Skin of body (tissue), 2 donors: ENCODE data around the gene IL1RAP. TPM values are rescaled to one million over a fixed set of nuclear protein-coding genes. Genes with fewer than 3 reads are reported as not detected.
A peak's percentile ranks its signal among the peaks of the same experiment; 100 is the strongest.

ENCODE experiments used
- DNase-seq: peaks from one replicate; lab custom pipeline; 2025; lab: John Stamatoyannopoulos, UW
- total RNA-seq: library from RNA; depleted of rRNA; stranded (reverse); fragments of >200 nt; gene quantifications from one replicate; pipeline ENCODE4 v1.2.3, GENCODE V29; 2014

Gene IL1RAP
- total RNA-seq, 1 donor from 2014 or later, result 12.9 TPM

DNA sequence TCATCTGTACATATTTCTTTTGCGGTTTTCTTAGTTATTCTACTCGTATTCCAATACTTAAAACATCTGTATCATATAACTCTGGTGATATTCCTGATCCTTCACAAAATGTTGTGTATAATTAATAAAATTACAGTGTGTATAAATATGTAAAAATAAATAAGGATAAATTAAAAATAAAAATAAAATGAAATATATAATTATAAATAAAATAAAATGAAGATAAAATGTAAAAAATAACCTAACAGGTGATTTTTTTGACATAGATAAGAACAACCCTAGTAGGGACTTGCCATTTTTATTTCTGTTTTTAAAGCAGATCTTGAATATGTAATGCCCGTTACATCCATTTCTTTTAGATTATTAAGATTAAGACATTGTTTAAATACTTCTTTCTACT lies 25.6 kb downstream of the IL1RAP start:
- DNase-seq, result no peak

DNA sequence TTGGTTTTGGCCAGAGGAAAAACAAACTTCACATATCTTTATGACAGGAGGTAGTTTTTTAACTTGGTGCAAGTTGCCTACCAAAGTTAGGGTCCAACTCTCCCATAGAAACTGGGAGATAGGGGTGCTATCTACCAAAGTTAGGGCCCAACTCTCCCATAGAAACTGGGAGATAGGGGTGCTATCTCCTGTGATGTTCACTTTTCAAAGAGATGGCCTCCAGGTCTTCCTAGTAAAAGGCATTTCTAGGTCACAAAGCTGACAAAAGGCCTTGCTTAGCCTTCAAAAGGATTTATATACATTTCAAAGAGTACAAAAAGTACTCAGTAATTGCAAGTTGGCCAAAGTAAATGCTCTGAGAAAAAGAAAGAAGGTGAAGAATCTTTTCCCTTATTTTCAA lies 27.1 kb downstream of the IL1RAP start:
- no peak for DNase-seq

DNA sequence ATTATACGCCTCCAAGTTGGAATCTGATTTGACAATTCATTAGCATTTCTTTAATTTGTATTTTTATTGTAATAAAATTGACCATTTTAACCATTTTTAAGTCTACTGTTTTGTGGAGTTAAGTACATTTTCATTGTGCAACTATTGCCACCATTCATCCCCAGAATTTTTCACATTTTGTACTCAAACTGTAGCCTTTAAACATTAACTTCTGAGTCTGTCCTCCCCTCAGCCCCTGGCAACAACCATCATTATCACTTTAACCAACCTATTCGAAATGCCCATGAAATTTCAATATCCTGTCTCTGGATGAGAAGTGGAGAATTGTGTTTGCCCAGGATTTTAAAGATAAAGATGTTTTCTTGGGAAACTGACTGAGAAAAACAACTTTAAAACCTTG lies 27.7 kb downstream of the IL1RAP start:
- DNase-seq, result no peak

DNA sequence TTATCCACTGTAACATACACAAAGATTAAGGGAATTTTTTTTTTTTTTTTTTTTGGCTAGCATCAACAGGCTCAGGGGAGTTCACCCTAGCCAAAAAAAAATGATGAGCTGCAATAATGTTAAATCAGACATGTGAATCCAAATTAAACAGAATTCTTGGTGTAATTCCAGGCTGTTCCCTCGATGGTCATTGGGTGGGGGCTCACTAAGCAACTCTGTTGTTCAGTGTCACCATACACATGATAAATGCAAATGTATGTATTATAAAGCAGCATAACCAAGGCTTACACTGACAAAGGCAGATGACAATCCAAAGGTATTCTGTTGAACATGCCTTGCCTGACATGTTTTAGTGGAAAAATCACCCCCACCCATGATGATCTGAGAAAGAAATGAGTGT lies 29.0 kb downstream of the IL1RAP start:
- DNase-seq, result no peak

DNA sequence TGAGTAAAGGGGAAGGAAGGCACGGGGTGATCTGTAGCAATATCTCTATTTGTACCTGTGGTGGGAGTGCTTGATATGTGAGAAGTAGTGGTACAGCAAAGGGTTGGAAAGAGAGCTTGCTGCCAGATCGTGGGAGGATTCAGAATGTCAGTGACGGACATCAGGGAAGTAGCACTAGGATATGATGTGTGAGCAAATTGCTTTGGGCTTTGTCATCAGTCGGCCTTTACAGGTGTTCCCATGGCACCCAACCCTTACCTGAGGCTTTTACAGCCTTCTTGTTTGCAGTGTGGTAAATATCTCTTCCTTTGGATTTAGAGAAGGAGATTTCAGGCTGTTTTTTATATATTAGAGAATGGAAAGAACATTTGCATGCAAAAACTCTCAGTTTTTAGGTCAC lies 29.8 kb downstream of the IL1RAP start:
- DNase-seq, result no peak

DNA sequence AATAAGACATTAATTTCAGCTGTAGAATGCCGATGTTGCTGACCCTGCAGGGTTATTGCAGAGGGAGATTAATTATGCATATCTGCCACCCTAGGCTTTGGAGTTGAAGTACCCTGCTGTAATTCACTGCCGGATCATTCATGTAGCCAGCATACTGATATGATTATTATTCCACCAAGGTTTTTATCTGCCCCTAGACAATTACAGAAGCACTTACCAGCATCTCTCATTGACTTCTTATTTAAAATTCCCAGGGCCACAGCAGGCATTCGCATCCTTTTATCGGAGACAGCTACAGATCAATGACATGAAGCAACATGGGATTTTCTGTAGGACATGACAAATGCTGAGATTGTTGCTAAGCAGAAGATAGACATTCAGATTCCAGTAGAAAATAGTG lies 31.3 kb downstream of the IL1RAP start:
- no peak for DNase-seq

DNA sequence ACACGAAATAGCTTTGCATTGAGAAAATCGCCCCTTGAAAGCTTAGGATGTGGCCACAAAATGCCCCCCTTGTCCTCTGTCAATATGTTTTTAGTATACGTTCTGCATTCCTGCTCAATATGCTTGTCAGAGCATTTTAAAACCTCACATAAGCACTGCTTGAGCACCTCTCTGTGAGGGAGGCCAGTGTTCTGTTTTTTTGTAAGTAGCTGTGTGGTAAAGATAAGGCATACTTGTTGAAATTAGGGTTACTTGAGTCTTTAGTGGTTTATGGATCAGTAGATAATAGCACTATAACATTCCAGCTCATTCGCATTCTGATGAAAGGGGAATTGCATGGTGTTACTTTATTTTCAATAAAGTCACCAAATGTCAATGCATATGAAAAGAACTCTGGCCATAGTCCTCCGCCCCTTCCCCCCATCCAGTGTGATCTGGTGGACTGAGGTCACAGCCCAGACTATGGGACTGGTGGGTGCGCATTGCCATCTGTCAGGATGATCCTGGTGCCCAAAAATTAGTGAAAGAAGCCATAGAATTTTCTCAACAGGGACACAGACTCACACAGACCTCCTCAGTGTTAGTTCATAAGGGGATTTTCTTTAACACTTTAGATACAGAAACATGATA lies 33.1 kb downstream of the IL1RAP start:
- DNase-seq, result no peak

DNA sequence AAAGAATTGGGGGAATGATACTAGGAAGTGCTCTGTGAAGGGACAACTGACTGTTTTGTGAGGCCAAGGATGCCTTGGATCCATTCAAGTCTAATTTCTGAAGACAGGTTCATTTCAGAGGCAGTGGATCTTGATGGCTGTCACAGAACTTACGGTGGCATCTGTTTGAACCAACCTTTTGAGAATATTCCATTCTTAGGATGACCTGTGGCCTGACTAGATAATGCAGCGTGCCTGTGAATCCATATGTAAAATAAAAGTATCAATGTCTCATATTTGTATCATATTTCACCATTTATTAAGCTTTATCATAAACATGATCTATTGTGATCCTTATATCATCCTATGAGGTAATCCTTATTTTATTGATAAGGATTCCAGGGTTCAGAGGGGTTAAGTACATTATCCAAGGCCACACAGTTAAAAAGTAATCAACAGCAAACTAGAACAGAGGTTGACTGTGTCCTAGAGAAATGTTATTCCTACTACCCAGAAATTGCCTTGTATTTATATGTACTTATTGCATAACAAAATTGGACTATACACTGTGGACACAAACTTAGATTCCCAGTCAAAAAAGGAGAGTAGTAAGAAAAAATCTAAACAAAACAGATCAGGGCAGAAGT lies 34.3 kb downstream of the IL1RAP start:
- DNase-seq, result no peak

DNA sequence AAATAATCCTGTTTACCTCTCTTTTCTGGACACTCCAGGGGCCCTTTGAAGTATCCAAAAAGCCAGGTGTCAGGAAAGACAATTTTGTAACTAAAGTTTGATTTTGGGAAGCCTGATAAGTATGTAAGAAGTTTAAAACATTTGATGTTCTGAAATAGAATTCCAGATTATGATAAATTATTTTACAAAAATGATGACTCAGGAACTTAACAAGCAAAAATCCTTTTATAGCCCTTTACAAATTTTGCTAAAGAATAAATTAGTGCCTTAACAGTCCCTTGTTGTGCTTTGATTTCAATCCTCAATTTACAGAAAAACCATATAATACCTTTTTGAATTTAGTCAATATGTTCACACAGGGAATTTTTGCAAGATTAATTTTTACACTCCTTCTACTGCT lies 38.1 kb downstream of the IL1RAP start:
- DNase-seq, result no peak

DNA sequence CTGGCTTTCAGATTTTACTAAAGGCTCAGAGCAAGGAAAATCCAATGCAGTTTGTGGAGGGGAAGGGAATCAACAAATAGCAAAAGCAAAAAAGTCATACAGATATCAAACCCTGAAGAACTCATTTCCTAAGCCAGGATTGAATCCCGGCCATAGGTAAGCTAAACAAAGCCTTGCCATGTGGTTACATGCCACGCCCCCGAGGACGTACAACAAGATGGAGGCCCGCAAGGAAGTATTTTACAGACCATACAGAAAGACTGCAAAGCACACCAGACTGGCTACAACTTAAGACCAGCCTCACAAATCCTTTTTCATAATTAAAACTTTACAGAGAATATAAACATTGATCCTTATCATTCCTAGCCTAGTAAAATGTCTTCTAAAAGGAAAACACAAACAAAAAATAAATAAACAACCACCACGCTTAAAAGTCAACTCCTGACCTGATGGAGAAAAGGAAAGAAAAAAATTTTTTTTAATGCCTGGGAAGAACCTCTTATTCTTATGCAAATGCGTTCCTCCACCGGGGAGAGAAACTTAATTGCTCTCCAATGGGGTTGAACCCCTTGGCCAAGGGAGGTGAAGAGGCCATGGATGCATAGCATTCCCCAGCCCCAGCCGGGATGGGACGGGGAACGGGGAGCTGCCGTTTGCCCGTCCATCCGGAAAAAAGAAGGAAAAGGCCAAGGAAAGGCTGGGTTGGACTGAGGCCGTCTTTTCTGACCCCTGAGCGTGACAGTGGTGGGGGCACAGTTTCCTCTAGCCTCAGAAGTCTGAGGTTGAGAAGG lies 39.3 kb downstream of the IL1RAP start:
- DNase-seq, result no peak

DNA sequence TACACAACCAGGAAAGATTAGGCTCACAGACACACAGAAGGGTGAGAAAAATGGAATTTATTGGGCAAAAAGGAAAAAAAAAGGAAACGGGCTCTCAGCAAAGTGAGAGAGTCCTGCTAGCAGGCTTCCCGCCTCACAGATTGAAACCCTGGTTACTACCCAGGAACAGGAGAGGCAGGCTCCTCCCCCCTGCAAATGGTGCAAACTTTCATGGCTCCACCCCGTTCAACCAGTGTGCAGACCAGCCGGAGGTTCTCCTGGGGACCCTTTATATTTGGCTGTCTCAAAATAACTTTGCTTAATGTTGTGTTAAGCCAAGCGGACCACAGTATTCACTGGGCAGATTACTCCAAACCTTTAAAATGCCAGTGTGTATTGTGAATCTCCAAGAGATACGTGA lies 40.3 kb downstream of the IL1RAP start:
- no peak for DNase-seq

DNA sequence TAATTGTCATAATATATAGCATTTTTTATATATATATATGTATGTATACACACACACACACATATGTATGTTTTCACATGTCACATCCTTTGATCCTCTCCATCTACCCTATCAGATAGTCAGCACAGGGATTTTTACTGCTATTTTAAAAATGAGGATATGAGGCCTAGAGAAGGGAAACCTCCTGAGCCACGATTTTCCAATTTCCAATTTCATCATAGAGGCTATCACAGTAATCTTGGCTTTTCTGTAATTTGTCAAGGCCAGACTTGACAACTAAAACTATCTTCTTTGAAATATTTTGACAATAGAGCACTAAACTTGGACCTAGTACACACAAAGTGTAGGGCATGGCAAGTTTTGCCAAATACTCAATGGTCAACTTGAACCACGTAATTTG lies 42.5 kb downstream of the IL1RAP start:
- DNase-seq, result no peak

DNA sequence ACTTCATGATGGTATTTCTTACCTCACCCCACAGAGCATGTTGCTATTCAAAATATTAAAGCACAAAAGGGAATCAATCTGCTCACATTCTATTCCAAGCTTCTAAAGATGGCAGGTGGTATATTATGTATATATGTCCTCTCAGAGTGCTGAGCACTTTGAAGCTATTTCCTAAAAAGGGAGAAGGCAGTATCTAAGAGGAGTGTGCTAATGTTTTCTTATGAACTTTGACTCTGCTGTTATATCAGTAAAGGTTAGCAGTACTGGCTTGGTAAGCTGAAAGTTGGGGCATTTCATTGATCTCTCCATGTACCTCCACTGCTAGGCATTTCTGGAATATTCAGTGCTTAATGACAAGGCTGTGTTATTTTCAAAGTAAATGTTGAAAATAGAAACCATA lies 43.4 kb downstream of the IL1RAP start:
- no peak for DNase-seq

DNA sequence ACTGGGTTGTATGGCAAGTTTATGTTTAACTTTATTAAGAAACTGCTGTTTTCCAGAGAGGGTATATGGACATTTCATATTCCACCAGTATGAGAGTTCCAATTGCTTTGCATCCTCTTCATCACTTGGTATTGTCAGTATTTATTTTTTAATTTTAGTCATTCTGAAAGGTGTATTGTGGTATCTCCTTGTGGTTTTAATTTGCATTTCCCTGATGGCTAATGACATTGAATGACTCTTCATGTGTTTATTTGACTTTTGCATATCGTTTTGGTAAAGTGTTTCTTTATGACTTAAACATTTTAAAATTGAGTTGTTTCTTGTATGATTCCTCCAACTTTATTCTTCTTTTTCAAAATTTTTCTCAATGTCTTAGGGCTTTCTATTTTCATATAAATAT lies 44.4 kb downstream of the IL1RAP start:
- no peak for DNase-seq

DNA sequence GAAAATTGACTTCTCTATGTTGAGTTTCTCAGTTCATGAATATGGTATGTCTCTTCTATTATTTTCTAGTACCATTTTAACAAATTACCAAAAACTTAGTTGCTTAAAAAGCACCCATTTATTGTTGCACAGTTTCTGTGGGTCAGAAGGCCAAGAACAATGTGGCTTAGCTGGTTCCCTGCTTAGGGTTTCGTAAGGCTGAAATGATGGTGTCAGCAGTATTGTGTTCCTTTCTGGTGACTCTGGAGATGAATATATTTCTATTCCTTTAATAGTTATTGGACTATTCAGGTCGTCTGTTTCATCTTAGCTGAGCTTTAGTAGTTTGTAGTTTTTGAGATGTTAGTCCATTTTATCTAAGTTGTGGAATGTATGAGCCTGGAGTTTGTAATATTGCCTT lies 44.9 kb downstream of the IL1RAP start:
- DNase-seq, result no peak

DNA sequence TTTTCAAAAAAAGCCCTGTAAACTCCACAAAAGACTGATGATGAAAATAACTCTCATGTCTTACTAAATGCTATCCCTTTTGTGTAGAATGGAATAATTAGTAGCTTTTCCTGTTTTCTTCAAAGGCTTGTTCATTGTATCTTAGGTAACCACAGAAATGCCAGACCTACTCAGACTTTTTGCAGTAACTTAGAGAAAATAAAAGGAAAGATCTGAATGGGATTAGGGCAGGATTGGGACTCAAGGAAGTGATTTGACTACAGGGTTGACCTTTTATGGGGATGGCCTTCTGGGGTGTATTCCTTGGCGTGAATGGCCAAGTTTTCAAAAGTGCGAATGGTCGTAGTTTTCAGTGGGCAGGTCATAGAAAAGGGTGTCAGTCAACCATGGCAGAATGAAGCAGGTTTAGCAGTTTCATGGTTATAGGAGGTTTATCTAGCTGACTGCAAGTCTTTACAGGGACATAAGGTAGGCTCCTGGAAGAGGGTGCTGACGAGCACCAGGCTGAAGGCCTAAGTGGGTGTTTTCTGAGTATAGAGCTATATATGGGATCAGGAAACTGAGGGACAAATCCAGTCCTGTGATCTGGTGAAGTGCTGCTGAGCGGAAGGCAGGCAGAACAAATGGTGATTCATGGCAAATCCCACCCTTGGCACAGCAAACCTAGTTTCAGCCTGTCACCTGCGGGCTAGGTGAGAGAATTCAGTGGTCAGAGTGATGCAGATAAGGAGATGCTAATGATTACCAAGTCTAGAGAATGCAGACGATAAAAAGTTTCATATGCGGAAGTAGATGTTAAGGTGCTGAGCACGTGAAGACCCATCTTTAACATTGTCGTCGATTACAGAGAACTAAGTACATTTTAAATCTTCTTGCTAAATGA lies 46.4 kb downstream of the IL1RAP start:
- no peak for DNase-seq

DNA sequence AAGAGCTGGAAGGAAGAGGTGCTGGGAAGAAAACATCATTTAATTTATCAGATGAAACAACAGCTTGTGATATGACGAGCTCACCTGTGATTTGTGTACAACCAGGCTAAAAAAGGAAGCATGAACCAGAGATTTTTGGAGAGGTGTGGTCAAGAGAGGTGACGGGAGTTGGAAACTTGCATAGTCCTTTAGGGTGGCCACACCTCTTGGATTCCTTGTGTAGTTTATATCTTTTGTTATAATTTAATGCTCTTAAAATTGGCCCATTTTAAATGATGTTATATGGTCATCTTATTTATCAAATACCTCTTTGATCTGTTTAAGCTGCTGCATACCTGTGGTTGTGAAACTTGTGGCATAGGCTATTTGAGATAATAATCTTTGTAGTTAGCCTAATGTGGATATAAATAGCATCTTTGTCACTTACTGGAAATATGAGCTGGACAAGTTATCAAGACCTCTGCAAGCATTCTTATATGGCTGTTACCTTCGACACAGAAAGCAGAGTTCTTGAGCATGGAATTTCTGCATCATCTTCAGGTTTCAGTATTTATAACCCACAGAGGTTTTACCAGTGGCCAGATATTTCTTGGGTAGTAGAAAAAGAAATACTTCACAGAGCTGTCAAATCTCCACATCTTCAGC lies 49.1 kb downstream of the IL1RAP start:
- no peak for DNase-seq

DNA sequence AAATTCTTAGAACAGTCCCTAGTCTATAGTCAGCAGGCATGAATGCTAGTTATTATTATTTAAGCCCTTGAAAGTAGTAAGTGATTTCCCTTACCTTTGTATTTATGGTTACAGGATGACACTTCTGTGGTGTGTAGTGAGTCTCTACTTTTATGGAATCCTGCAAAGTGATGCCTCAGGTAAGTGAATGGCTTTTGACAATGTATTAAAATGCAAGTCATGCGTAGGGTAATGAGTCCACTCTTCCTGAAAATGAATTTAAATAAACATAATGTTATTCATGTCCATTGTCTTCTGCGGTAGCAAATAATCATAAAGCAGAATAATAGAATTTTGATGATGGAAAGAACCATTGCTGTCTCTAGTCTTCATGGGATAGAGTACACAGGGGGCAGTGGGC lies 50.3 kb downstream of the IL1RAP start:
- no peak for DNase-seq

DNA sequence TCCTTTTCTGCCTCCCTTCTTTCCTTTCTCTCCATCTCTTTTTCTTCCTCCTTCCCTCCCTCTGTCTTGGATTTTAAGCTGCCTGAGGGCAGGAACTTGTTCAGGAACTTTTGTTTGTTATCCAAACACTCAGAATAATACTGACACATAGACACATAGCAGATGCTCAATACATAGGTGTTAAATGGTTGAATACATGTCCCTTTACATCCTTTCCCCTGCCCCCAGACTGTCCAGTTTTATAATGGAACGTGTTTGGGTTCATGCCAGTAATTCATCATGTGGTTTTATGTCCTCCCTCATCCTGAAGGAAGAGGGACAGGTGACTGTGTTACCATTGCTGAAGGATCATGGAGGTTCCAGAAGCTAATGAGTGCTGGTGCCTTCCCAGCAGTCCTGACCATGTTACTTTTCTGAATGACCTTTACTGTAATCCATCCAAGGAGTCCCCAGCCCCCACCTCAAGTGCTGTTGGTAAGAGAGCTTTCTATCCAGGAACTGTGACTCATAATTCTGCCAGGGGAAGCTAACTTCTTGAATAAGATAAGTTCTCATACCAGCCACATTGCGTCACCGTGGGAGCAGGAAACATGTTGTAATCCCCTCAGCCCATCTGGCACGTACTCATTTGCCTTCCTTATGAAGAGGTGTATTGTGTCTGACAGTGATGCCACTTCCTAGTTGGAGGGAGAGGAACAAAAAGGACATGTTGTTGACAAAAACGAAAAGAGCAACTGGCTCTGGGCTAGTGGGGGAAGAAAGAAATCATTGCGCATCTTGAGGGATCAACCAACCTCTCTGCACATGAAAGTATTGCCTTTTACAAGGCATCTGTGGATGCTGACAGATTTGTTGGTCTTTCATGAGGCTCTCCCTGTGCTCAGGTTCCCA lies 52.4 kb downstream of the IL1RAP start:
- DNase-seq, result peak; percentile 68

DNA sequence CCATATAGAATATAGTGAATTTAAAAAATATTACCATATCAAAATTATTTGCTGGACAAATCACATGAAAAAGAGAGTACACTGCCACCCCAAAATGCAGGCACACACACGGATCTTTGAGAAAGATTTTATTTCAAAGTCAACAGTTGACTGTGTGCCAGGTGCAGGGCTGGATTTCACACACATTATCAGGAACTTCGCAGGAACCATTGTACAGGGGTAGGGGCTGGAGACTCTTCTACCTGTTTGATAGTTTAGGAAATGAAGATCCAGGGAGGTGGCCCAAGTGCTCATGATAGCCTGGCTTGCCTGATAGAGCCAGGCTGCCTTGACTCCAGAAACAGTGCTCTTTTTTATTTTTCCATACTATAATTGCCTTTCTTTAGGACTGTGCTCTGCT lies 54.2 kb downstream of the IL1RAP start:
- no peak for DNase-seq
